HG03442 (cell line): ENCODE results near the gene IL1RAPL1.
"Not testable (repeated sequence)": the region's sequence is repeated elsewhere in the genome, so short reads cannot be mapped to it uniquely, and the experiment has no call there.

Source experiments
- ATAC-seq: cut with Tn5 transposase; IDR thresholded peaks from one replicate; pipeline ENCODE4 v1.9.1; 2021; ENCODE audit warnings: mild to moderate bottlenecking, moderate library complexity; ENCODE audit not compliant: unreplicated experiment

Gene IL1RAPL1

DNA sequence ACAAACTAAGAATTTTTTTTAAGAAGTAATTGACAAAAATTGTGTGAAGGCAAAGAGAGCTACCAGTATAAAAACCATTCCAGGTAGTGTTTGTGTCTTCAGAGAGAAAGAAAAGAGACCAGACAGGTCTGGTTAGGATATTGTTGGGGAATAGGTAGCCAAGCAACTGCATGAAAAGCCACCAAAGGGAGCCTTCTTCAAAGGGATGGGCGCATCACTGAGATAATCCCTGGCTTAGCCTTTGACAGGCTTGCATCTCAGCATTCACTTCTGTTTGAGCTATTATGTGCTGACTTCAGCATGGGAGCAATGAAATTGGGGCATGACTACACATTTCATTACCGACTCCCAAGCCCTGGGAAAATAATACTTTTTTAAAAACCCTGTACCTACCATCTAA, 496.6 kb downstream of the IL1RAPL1 start:
- ATAC-seq, result no peak

GRCh38 chrX:29090811-29091210, 503.6 kb downstream of the IL1RAPL1 start:
- ATAC-seq, result no peak

GRCh38 chrX:29107231-29107630, 520.0 kb downstream of the IL1RAPL1 start:
- no peak for ATAC-seq

GRCh38 chrX:29110041-29110440, 522.8 kb downstream of the IL1RAPL1 start:
- no peak for ATAC-seq

GRCh38 chrX:29113221-29113620, 526.0 kb downstream of the IL1RAPL1 start:
- no peak for ATAC-seq

GRCh38 chrX:29122817-29123216, 535.6 kb downstream of the IL1RAPL1 start:
- ATAC-seq, result not testable (repeated sequence)

- no peak for ATAC-seq
Measured at GRCh38 chrX:29130905-29131304, 543.7 kb downstream of the IL1RAPL1 start.

DNA sequence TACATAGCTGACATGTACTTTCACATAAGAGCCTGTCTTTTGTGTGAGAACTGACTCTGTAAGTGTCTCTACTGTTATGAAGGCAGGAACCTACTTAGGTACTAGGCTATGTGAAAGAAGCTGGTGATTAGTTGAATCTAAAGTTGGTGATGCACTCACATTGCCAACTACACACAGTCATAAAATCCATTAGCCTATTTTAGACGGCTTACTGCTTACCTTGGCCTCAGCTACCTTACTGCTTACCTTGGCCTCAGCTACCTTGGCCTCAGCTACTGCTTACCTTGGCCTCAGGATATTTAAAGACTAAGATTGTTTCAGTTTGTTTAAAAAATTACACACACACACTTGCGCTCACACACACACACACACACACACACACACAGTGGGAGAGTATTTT, 549.7 kb downstream of the IL1RAPL1 start:
- ATAC-seq, result no peak

GRCh38 chrX:29138003-29138402, 550.8 kb downstream of the IL1RAPL1 start:
- no peak for ATAC-seq

GRCh38 chrX:29143356-29143755, 556.1 kb downstream of the IL1RAPL1 start:
- ATAC-seq, result no peak

DNA sequence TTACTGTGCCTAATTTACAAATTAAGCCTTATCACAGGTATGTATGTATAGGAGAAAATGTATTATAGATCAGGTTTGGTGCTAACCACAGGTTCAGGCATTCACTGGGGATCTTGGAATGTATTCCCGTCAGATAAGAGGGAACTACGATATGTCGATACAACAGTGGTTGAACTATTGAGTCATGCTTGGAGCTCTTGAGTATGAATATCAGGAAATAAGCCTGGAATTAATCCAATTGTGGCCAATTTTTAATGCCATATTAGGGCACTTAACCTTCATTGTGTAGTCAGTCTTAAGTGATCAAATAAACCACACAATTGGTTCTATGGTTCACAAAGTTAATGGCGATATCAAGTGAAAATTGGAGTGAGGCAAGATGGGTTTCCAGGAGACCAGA, 556.5 kb downstream of the IL1RAPL1 start:
- ATAC-seq, result no peak

DNA sequence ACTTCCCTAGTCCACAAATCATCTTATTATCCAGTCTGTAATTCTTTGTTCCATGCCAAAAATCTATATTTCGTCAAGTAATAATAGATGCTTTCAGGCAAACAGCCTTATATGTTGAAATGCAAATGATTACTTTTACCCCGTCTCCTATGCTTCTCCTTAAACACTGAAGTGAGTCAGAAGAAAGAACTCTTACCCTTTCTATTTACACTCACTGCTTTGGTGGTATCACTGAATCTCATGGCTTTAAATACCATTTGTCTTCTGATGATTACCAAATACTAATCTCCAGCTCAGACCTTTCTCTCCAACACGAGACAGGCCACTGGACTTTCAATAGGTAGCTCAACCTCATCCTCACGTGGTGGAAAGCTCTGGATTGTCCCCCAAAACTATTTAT, 558.1 kb downstream of the IL1RAPL1 start:
- ATAC-seq, result no peak

GRCh38 chrX:29148511-29148910, 561.3 kb downstream of the IL1RAPL1 start:
- no peak for ATAC-seq

DNA sequence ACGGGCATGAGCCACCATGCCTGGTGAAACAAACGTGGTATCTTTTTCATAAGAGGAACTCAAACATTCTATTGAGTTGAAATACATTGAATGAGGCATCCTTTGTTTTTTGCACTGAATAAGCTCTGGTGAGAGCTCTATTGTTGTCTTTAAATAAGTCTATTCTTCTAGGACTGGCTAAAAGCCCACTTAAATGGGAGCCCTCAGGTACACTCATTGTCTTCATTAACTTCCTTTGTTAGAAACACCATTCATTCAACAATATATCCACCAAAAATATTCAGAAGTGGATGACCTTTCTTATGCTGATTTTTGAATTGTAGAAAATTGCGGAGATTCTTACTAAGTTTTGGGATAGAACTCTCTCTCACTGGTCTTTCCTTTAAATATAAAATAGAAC, 568.0 kb downstream of the IL1RAPL1 start:
- ATAC-seq, result no peak

GRCh38 chrX:29172880-29173279, 585.6 kb downstream of the IL1RAPL1 start:
- no peak for ATAC-seq

DNA sequence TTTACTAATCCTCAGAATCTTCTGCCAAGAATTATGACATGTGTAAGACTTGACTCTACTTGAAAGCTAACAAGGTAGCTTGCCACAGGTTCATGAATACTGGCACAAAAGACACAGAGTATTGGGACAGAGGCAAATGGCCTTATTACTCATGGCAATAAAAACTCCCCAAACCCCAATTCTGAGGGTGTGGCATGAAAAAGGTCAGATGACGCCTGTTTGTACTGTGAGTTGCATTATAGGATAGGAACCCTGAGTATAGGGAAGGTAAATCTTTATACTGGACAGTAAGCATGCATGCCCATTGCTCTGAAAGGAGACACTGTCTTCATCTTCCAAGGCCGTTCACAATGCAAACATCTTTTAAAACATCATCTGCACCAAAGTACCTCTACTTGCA, 600.0 kb downstream of the IL1RAPL1 start:
- no peak for ATAC-seq

- no peak for ATAC-seq
Measured at GRCh38 chrX:29196501-29196900, 609.3 kb downstream of the IL1RAPL1 start.

GRCh38 chrX:29215251-29215650, 628.0 kb downstream of the IL1RAPL1 start:
- no peak for ATAC-seq

- no peak for ATAC-seq
Measured at GRCh38 chrX:29225670-29226069, 638.4 kb downstream of the IL1RAPL1 start.

- ATAC-seq, result no peak
Measured at GRCh38 chrX:29229802-29230201, 642.6 kb downstream of the IL1RAPL1 start.

GRCh38 chrX:29231800-29232199, 644.6 kb downstream of the IL1RAPL1 start:
- no peak for ATAC-seq

GRCh38 chrX:29233592-29234183, 646.4 kb downstream of the IL1RAPL1 start:
- ATAC-seq, result no peak

- no peak for ATAC-seq
Measured at GRCh38 chrX:29237972-29238371, 650.7 kb downstream of the IL1RAPL1 start.
